ENCODE measurements around the gene HOXC10.

HOXC10 gene

GRCh38 chr12:53992377-53992889, 7.5 kb downstream of the HOXC10 start:
- DNase-seq: no peak

- DNase-seq: no peak
Measured at GRCh38 chr12:53993162-53994008, 8.4 kb downstream of the HOXC10 start.

GRCh38 chr12:53994009-53994263, 9.0 kb downstream of the HOXC10 start:
- no peak for DNase-seq

GRCh38 chr12:53994264-53995001, 9.5 kb downstream of the HOXC10 start:
- no peak for DNase-seq

- DNase-seq: no peak
Measured at GRCh38 chr12:53995002-53995377, 10.0 kb downstream of the HOXC10 start.

- peak in 1 of 2 experiments; percentile 16 for DNase-seq
Measured at GRCh38 chr12:53995378-53996239, 10.7 kb downstream of the HOXC10 start.

- no peak for DNase-seq
Measured at GRCh38 chr12:53996240-53997203, 11.6 kb downstream of the HOXC10 start.

GRCh38 chr12:53997204-53998109, 12.5 kb downstream of the HOXC10 start:
- no peak for DNase-seq

GRCh38 chr12:53998110-53998899, 13.4 kb downstream of the HOXC10 start:
- DNase-seq: no peak

GRCh38 chr12:53998900-53999236, 13.9 kb downstream of the HOXC10 start:
- DNase-seq: no peak

- DNase-seq: peak in 1 of 2 experiments; percentile 38
Measured at GRCh38 chr12:53999559-54000115, 14.7 kb downstream of the HOXC10 start.

- peak in 1 of 2 experiments; percentile 59 for DNase-seq
Measured at GRCh38 chr12:54000116-54001114, 15.5 kb downstream of the HOXC10 start, which contains the start of gene HOXC9. Gene HOXC9, plus strand, starts transcription at chr12:54000161. Its CDS starts 28 bp downstream, at chr12:54000189.

GRCh38 chr12:54001283-54002187, 16.6 kb downstream of the HOXC10 start:
- no peak for DNase-seq

GRCh38 chr12:54002278-54002914, 17.4 kb downstream of the HOXC10 start:
- no peak for DNase-seq

GRCh38 chr12:54002915-54003389, 18.0 kb downstream of the HOXC10 start:
- DNase-seq: no peak

GRCh38 chr12:54003625-54004024, 18.7 kb downstream of the HOXC10 start:
- no peak for DNase-seq

Measured in SW 1271 (cell line).